ENCODE results near the gene GALK2.
A peak's percentile ranks its signal among the peaks of the same experiment; 100 is the strongest.
"Not testable (repeated sequence)": the region's sequence is repeated elsewhere in the genome, so short reads cannot be mapped to it uniquely, and the experiment has no call there.

Gene GALK2

GRCh38 chr15:49225572-49226281, 55.7 kb downstream of the GALK2 start:
- no peak for DNase-seq

GRCh38 chr15:49227602-49228001, 57.6 kb downstream of the GALK2 start:
- no peak for DNase-seq

DNA sequence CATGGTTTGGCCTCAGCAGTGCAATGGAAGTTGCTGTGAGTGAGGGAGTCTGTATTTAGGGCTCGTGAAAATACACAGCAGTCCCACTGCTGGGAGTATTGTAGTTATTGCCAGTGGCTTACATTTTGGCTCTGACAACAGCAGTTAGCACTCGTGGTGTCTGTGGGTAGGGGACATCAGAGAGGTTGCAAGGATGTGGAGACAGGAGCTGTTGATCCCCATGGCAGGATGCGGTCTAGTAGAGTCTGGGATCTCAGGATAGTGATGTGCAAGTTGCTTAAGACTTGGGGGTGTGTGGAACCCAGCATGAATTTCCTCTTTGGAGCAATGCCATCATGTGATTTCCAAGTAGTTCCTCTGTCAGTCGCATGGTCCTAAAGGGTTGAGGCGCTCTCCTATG, 59.9 kb downstream of the GALK2 start:
- no peak for DNase-seq

- no peak for DNase-seq
These were observed 62.3 kb downstream of the GALK2 start for GRCh38 chr15:49232236-49232806.

DNA sequence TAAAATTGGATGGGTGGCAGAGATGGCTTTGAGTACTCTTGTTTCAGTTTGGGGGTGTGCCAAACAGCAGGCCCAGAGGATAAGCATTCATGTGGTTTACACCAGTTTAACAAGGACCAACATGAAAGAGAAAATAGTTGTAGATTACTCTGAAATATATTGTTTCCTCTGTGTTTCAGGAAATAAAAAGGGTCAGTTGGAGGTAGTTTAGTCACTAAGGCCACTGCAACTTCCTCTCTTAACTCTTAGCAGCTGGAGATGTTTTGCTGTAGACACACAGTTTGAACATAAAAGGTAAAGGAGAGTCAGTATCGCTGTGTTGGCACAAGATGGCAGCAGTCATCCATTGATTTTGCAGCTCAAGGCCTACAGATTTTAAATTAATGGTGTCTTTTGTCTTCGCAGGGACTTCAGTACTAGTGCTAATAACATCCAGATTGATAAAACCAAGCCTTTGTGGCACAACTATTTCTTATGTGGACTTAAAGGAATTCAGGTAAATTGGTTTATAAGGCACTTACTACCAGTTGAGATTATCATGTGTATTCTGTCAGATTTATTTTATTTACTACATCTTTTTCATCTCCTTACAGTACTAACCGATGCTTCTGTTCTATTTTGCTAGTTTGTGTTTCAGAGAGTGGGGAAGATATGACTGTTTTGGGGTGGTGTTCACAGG, 65.5 kb downstream of the GALK2 start:
- no peak for DNase-seq

- DNase-seq: no peak
These were observed 66.8 kb downstream of the GALK2 start for GRCh38 chr15:49236869-49237268.

DNA sequence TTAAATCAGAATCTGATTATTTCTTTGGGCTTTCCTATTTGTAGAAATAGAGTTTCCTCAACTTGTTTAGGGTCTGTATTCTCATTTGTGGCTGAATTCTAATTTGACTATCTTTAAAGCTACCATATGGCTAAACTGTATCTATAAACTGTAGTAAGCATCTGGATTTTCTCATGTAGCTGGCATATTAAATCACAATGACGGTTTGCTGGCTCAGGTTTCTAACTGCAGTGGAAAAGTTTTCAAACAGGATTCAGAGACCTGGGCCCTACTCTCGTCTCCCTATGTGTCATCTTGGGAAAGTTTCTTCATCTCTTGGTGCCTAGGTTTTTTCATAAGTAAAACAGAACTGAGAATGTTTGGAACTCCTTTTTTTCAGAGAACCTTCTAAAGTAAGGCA, 68.3 kb downstream of the GALK2 start:
- DNase-seq: no peak

GRCh38 chr15:49239105-49239504, 69.1 kb downstream of the GALK2 start:
- DNase-seq: no peak

- DNase-seq: no peak
These were observed 72.8 kb downstream of the GALK2 start for GRCh38 chr15:49242820-49243219.

GRCh38 chr15:49247556-49248110, 77.6 kb downstream of the GALK2 start:
- DNase-seq: no peak

DNA sequence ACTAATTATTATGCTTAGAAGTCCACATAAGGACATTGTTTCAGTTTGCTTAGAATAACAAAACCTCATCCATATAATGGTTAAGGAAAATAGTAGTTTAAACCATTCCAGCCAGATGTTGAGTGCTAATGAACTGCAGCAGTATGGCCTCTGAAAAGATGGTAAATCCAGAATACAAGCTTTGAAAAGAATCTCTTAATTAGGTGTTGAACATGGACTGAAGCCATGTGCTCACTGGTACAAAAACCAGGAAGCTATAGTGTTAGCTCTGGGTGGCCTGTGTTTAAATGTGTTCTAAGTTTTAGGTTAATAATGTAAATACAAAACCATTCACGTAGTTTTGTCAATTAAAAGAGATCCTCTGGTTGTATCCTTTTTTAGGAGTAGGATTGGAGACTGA, 78.2 kb downstream of the GALK2 start:
- DNase-seq: no peak

DNA sequence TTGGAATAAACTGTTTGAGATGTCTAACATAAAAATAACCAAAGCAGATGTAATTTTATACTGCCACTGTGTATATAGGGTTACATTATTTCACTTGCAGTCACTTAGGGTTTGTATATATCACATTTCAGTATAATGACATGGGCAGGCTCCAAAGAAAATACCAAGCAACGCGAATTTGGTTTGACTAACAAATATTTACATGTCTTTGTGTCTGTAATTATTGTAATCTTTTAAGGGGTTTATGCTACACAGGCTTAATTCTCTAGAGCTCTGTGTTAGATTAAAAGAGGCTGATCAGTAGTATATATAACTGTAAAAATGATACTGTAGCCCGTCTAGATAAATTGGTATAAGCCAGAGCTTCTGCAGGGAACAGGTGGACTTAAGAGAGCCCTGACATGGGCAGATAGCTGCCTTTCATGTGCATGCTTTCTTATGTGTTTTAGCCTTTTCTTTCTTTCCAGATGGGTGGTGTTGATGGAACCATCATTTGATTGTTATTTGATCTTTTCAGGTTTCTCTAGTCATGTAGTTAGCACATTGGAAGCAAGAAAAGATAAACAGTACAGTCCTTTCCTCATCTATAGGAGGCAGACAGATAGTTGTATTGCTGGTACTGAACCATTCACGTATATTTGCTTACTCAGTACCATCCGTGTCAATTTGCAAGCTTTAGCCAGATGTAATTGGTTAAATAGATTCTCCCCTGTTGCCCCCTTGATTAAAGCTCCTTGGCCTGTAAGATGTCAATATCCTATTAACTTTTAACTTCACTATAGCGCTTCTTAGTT, 86.1 kb downstream of the GALK2 start:
- DNase-seq: no peak

DNA sequence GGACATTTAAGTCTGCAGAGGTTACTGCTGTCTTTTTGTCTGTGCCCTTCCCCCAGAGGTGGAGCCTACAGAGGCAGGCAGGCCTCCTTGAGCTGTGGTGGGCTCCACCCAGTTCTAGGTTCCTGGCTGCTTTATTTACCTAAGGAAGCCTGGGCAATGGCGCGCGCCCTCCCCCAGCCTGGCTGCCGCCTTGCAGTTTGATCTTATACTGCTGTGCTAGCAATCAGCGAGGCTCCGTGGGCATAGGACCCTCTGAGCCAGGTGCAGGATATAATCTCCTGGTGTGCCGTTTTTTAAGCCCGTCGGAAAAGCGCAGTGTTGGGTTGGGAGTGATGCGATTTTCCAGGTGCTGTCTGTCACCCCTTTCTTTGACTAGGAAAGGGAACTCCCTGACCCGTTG, 95.1 kb downstream of the GALK2 start:
- DNase-seq: not testable (repeated sequence)

- DNase-seq: peak; percentile 26
These were observed 95.9 kb downstream of the GALK2 start for GRCh38 chr15:49265911-49266310.

- no peak for DNase-seq
These were observed 100.7 kb downstream of the GALK2 start for GRCh38 chr15:49270541-49271421.

DNA sequence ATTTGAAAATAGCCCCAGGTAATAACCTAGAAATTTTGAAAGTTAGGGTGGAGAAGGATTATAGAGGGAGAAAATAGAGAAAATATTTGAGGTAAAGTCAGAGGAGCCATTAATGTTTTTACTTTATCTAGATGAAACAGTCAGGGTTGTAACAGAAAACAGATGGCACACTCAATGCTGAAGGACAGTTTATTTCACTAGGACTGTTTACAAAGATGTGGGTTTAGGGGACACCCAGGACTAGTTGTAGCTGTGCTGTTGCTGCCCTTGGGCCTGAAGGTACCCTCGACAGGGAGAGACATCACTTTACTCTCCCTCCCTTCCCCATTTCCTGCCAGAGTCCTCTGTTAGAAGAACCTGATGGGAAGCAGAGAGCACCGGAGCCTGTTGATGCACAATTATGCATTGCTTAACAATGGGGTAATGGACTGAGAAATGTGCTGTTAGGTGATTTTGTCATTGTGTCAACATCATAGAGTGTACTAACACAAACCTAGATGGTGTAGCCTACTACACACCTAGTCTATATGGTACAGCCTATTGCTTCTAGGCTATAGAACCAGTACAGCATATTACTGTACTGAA, 103.8 kb downstream of the GALK2 start:
- no peak for DNase-seq

DNA sequence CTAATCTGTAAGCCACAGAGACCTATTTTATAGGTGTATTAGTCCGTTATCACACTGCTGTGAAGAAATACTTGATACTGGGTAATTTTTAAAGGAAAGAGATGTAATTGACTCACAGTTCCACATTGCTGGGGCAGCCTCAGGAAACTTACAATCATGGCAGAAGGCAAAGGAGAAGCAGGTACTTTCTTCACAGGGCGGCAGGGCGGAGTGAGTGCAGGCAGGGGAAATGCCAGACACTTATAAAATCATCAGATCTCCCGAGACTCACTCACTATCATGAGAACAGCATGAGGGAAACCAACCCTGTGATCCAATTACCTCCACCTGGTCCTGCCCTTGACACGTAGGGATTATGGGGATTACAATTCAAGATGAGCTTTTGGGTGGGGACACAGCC, 108.7 kb downstream of the GALK2 start:
- DNase-seq: no peak

DNA sequence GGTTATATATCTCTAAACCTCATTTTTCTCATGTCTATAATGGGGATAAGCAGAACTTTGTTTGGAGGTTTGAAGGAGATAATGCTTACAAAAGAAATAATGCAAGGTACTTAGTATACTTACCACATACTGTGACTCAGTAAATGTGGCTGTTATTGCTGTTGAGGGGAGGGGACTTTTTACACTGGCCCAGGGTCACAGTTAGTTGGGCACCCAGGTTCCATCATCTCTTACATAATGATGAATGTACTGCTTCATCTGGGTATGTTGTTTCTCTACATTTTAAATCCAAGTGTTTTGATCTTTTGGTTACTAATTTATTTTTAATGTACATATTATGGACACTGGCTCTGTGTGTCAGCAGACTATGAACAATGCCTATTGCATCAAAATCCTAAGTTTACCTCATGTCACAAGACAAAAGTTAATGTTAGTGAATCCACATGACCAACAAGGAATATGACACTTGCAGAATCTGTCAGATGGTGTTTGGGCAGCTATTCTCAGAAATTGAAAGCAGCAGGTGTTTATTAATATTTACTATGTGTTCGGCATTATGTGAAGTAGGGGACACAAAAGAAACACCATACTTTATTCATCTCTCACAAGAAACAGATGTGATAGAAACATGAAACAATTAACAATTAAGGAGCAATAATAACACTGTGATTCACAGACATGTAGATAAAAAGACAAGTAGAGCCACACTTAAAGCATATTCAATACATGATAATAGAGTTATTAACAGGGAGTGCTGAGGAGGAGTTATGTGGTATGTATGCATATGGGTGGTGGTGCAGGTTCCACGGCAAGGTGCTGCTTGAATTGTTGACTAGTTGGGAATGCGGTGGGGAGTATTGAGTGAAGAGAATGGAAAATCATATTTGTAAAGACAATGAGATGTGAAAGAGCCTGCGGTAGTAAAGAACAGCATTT, 109.7 kb downstream of the GALK2 start:
- no peak for DNase-seq

- no peak for DNase-seq
These were observed 112.3 kb downstream of the GALK2 start for GRCh38 chr15:49282366-49282765.

GRCh38 chr15:49286649-49287404, 116.8 kb downstream of the GALK2 start:
- no peak for DNase-seq

Measured in DMS79 (cell line).